ENCODE measurements around the gene ALG2.

GRCh38 chr9:99189186-99189585 is 32.6 kb downstream of the ALG2 start:
- no peak for TF ChIP-seq CTCF (IDR thresholded peaks at IDR 0.05; ENCODE audit: poor library complexity, severe bottlenecking)
- TF ChIP-seq SMC3 (conservative IDR thresholded peaks at IDR 0.05; ENCODE audit: poor library complexity): no peak
- no peak for TF ChIP-seq POLR2AphosphoS5 (IDR thresholded peaks at IDR 0.05)
- TF ChIP-seq EZH2 (IDR thresholded peaks at IDR 0.05; ENCODE audit: borderline replicate concordance, insufficient read depth, low read length, poor library complexity, severe bottlenecking): no peak
- TF ChIP-seq EP300 (conservative IDR thresholded peaks at IDR 0.05; ENCODE audit: poor library complexity, severe bottlenecking): no peak
- no peak for TF ChIP-seq RAD21 (conservative IDR thresholded peaks at IDR 0.05)
- TF ChIP-seq REST (IDR thresholded peaks at IDR 0.05; ENCODE audit: borderline replicate concordance): no peak
- no peak for TF ChIP-seq MXI1 (conservative IDR thresholded peaks at IDR 0.05; ENCODE audit: poor library complexity, severe bottlenecking)
